Activated CD4-positive, alpha-beta T cell treated with anti-CD3 and anti-CD28 coated beads, Interleukin-2, amount 10 ng/mL, durations not matched to agents 7 days and 5 days (primary cell): ENCODE data around the gene TRIM72. TPM values are rescaled to one million over a fixed set of nuclear protein-coding genes. Genes with fewer than 3 reads are reported as not detected.
"Not testable (repeated sequence)": the region's sequence is repeated elsewhere in the genome, so short reads cannot be mapped to it uniquely, and the experiment has no call there.

Experiments
- CTCF ChIA-PET: fragments of 350-600 bp; sonication (Branson Sonifier 250); formaldehyde crosslinking; loops from one replicate; lab custom pipeline; 2021; ENCODE audit warnings: antibody characterized with exemption; lab: Charles Lee
- POLR2A ChIA-PET: fragments of 350-600 bp; sonication (Branson Sonifier 250); formaldehyde crosslinking; loops from one replicate; lab custom pipeline; 2021; ENCODE audit warnings: antibody characterized with exemption; lab: Charles Lee
- DNase-seq: peaks from one replicate; pipeline ENCODE4 v3.0.0-alpha.2; 2020
- H3K27ac Mint-ChIP-seq: one replicate; pipeline ENCODE4 v1.8.0; 2021; ENCODE audit warnings: mild to moderate bottlenecking, moderate library complexity, mixed read lengths
- H3K27me3 Mint-ChIP-seq: one replicate; pipeline ENCODE4 v1.8.0; 2021; ENCODE audit warnings: mixed read lengths
- H3K36me3 Mint-ChIP-seq: one replicate; pipeline ENCODE4 v1.8.0; 2021; ENCODE audit warnings: low read depth, mixed read lengths
- H3K4me1 Mint-ChIP-seq: one replicate; pipeline ENCODE4 v1.8.0; 2021; ENCODE audit warnings: mixed read lengths
- H3K4me3 Mint-ChIP-seq: one replicate; pipeline ENCODE4 v1.8.0; 2021; ENCODE audit warnings: mild to moderate bottlenecking, moderate library complexity, mixed read lengths
- H3K9me3 Mint-ChIP-seq: one replicate; pipeline ENCODE4 v1.8.0; 2021; ENCODE audit warnings: mixed read lengths
- total RNA-seq, 2 experiments: library from RNA; stranded (reverse); gene quantifications; one replicate each; pipeline ENCODE4 v1.2.3, GENCODE V29; 2021

Gene TRIM72
- total RNA-seq, 2 experiments from 2014 or later: not detected

DNA sequence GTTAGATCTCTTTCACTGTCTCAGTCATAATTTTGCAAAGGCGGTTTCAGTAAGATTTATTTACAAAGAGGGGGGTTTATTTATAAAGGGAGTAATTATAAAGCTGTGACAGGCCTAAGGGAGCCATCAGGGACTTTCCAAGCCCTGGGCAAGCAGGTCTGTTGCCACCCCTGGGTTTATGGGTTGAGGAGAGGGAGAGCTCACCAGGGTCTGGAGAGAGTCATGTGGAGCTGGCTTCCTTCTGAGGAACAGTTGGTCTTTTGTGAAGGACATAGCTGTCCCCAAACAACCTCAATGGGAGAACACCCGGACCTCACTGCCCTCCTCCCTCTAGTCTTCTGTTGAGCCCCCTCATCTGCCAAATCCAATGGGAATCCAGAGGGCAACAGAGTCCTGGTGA, 55.6 kb downstream of the TRIM72 start:
- H3K27me3 Mint-ChIP-seq: no peaks in the 10 kb centered on the region
- DNase-seq: no peak
- ChIA-PET POLR2A (no interaction called here), CTCF (interaction anchor here (0.6 to 2.4 kb wide), 2 partner anchors 14 to 103 kb away, joined by 3 to 7 read pairs; no protein-coding TSS in a partner anchor)
- H3K4me3 Mint-ChIP-seq: no peak overlapping the region
- peaks cover 25% of the 10 kb centered on the region for H3K4me1 Mint-ChIP-seq
- peaks cover 18% of the 10 kb centered on the region for H3K36me3 Mint-ChIP-seq
- H3K9me3 Mint-ChIP-seq: no peaks in the 10 kb centered on the region
- H3K27ac Mint-ChIP-seq: no peak overlapping the region

DNA sequence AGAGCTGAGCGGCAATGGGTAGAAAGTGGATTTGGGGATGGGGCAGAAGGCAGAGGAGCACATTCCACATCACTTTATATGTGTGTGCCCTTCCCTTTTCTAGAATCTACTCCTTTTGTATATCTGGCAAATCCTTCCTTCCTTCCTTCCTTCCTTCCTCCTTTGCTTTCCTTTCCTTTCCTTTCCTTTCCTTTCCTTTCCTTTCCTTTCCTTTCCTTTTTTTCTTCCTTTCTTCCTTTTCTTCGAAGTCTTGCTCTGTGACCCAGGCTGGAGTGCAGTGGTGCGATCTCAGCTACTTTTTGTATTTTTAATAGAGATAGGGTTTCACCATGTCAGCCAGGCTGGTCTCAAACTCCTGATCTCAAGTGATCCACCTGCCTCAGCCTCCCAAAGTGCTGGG, 56.1 kb downstream of the TRIM72 start:
- H3K9me3 Mint-ChIP-seq, H3K27ac Mint-ChIP-seq, DNase-seq, H3K4me3 Mint-ChIP-seq, H3K27me3 Mint-ChIP-seq, POLR2A ChIA-PET: not testable (repeated sequence)
- Mint-ChIP-seq H3K36me3 (peaks cover 18% of the 10 kb centered on the region), H3K4me1 (peaks cover 25% of the 10 kb centered on the region)
- CTCF ChIA-PET: interaction anchor here (0.6 to 2.4 kb wide), 4 partner anchors 15 to 104 kb away, joined by 3 to 7 read pairs (median 3); no protein-coding TSS in a partner anchor

DNA sequence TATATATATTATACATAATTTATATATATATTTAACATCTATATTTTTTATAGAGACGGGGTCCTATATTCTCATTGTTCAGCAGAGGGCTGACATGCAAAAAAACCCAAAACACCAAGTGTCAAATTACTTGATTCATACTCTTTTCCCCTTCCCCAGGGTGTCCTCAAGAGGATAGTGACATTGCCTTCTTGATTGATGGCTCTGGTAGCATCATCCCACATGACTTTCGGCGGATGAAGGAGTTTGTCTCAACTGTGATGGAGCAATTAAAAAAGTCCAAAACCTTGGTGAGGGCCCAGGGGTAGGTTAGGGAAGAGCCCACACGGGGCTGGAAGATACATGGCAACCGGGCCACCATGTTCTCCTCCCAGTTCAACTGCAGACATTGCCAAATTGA, 56.9 kb downstream of the TRIM72 start:
- Mint-ChIP-seq H3K4me1 (peaks cover 17% of the 10 kb centered on the region), H3K9me3 (no peaks in the 10 kb centered on the region), H3K36me3 (peaks cover 17% of the 10 kb centered on the region), H3K4me3 (no peak overlapping the region), H3K27ac (no peak overlapping the region), H3K27me3 (no peaks in the 10 kb centered on the region)
- DNase-seq: no peak
- ChIA-PET CTCF (no interaction called here), POLR2A (no interaction called here)

DNA sequence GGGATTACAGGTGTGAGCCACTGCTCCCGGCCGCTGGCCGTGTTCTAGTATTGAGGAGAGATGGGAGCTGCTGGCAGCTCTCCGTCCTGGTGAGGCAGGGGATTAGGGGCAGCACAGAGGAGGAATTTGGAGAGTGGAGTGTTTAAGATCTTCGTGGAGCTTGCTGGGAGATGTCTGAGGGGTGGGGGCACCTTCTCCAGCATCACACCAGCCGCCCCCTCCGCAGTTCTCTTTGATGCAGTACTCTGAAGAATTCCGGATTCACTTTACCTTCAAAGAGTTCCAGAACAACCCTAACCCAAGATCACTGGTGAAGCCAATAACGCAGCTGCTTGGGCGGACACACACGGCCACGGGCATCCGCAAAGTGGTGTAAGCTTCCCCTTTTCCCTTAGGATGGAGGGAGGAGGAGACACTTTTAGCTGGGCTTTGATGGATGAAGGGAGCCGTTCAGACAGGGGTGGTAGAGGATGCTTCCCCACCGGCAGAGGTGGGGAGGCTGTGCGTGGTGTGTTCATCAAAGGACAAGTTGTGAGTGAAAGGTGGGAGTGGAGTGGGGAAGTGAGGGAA, 57.8 kb downstream of the TRIM72 start:
- no peak overlapping the region for H3K4me3 Mint-ChIP-seq
- DNase-seq: no peak
- H3K27me3 Mint-ChIP-seq: no peaks in the 10 kb centered on the region
- ChIA-PET CTCF (no interaction called here), POLR2A (no interaction called here)
- H3K27ac Mint-ChIP-seq: no peak overlapping the region
- no peaks in the 10 kb centered on the region for H3K9me3 Mint-ChIP-seq
- H3K4me1 Mint-ChIP-seq: peaks cover 15% of the 10 kb centered on the region
- H3K36me3 Mint-ChIP-seq: peaks cover 20% of the 10 kb centered on the region

DNA sequence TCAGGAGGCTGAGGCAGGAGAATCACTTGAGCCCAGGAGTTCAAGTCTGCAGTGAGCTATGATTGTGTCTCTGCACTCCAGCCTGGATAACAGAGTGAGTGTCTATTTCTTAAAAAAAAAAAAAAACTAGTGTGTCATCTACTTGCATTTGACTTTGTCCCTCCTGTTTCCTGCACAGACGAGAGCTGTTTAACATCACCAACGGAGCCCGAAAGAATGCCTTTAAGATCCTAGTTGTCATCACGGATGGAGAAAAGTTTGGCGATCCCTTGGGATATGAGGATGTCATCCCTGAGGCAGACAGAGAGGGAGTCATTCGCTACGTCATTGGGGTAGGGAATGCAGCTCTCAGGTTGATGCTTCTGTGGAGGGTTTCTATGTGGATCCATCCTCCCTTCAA, 59.3 kb downstream of the TRIM72 start:
- ChIA-PET POLR2A (no interaction called here), CTCF (interaction anchor here (0.8 to 0.9 kb wide), 2 partner anchors 20 to 46 kb away, joined by 3 read pairs; no protein-coding TSS in a partner anchor)
- no peak overlapping the region for H3K4me3 Mint-ChIP-seq
- peaks cover 5% of the 10 kb centered on the region for H3K4me1 Mint-ChIP-seq
- no peak overlapping the region for H3K27ac Mint-ChIP-seq
- peaks cover 16% of the 10 kb centered on the region for H3K36me3 Mint-ChIP-seq
- no peaks in the 10 kb centered on the region for H3K9me3 Mint-ChIP-seq
- no peak for DNase-seq
- H3K27me3 Mint-ChIP-seq: no peaks in the 10 kb centered on the region

DNA sequence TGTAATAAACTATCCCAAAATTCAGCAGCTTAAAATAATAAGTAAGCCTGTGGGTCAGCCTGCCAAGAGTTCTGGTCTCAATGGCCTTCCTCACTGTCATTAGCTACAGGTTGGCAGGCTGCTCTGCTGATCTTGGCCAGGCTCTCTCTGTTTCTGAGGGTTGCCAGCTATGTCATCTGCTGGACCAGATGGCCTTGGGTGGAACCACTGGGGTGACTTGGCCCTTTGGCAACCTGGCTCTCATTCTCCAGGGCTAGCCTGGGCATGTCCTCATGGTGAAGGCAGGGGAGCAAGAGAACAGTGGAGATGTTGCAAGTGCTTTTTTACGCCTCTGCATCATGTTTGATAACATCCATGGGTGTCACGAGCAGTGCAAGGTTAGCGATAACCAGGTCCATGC, 59.8 kb downstream of the TRIM72 start:
- peak overlapping the region; percentile 25 for H3K27ac Mint-ChIP-seq

DNA sequence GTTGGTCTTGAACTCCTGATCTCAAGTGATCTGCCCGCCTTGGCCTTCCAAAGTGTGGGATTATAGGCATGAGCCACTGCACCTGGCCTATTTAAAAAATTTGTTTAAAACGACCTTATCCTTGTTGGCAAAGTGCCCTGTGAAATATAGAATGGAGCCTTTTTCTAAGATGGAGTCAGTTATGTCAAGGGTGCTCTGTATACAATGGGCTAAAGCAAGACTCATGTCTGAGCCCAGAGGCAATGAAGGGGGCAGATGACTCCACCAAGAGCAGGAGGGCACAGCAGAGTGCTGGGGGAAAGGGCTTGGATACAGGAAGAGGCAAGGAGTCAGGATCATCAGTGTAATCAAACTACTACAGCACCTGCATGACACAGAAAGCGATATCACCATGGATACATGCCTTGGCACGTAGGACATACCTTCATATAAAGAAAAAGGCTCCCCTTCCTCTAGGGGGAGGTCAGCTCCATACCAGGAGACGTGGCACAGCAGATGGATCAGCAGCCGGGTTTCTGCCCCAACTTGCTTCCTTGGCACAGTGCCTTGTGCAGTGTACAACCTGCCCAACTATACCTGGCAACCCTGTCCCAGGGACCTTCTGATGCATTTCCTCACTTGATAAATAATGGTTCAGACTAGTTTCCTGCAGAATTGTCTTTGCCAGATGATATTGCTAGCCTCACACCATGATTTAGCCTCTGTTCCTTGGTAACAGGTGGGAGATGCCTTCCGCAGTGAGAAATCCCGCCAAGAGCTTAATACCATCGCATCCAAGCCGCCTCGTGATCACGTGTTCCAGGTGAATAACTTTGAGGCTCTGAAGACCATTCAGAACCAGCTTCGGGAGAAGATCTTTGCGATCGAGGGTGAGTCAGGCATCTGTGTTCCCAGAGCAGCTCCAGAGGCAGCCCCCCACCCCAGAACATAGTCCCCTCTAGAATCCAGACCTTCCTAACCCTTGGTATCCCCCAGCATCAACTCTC, 61.2 kb downstream of the TRIM72 start:
- Mint-ChIP-seq H3K9me3 (peaks cover 2% of the 10 kb centered on the region), H3K27me3 (peaks cover 2% of the 10 kb centered on the region), H3K36me3 (peaks cover 27% of the 10 kb centered on the region), H3K4me3 (no peak overlapping the region), H3K4me1 (peaks cover 3% of the 10 kb centered on the region), H3K27ac (no peak overlapping the region)
- DNase-seq: no peak
- ChIA-PET CTCF (interaction anchor here (1.7 kb wide), 1 partner anchor 133 kb away, joined by 3 read pairs; no protein-coding TSS in a partner anchor), POLR2A (interaction anchor here (0.7 kb wide), 1 partner anchor 427 kb away, joined by 4 read pairs; no protein-coding TSS in a partner anchor)

More for the DNA sequence above, 59.8 kb downstream of the TRIM72 start:
- Mint-ChIP-seq H3K9me3 (no peaks in the 10 kb centered on the region), H3K4me3 (no peak overlapping the region), H3K36me3 (peaks cover 19% of the 10 kb centered on the region), H3K27me3 (no peaks in the 10 kb centered on the region), H3K4me1 (peaks cover 3% of the 10 kb centered on the region)
- ChIA-PET CTCF (interaction anchor here (0.8 to 0.9 kb wide), 2 partner anchors 20 to 46 kb away, joined by 3 read pairs; no protein-coding TSS in a partner anchor), POLR2A (no interaction called here)
- no peak for DNase-seq

DNA sequence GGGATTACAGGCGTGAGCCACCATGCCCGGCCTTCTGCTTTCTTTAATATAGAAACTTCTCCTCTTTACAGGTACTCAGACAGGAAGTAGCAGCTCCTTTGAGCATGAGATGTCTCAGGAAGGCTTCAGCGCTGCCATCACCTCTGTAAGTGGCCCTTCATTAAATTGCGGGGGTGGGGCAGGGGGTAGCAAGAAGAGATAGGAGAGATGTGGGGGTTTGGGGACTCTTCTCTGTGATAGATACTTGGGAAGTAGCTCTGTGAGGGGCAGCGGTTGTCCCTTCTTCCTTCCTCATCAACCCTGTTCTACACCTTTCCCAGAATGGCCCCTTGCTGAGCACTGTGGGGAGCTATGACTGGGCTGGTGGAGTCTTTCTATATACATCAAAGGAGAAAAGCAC, 62.7 kb downstream of the TRIM72 start:
- Mint-ChIP-seq H3K4me1 (peaks cover 3% of the 10 kb centered on the region), H3K27ac (no peak overlapping the region), H3K4me3 (no peak overlapping the region), H3K27me3 (peaks cover 3% of the 10 kb centered on the region), H3K36me3 (peaks cover 35% of the 10 kb centered on the region), H3K9me3 (peaks cover 2% of the 10 kb centered on the region)
- ChIA-PET CTCF (interaction anchor here (0.6 to 1.2 kb wide), 3 partner anchors 8 to 61 kb away, joined by 3 to 5 read pairs (median 3); no protein-coding TSS in a partner anchor), POLR2A (no interaction called here)
- no peak for DNase-seq

DNA sequence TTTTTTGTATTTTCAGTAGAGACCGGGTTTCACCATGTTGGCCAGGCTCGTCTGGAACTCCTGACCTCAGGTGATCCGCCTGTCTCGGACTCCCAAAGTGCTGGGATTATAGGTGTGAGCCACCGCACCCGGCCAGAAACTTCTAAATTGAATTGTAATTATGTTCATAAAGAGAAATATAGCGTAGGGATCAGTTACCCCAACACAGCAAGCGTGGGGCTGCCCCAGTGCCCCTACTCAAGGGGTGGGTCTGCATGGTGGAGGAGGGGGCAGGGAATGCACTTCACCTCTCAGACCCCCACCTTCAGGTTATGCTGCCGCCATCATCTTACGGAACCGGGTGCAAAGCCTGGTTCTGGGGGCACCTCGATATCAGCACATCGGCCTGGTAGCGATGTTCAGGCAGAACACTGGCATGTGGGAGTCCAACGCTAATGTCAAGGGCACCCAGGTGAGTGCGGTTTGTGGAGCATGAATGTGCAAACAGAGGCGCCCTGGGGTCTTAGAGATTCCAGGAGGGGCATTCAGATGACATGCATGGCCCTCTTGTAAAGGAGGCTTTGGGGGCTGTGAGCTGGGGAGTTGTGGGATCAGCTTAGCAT, 63.8 kb downstream of the TRIM72 start:
- Mint-ChIP-seq H3K9me3 (peaks cover 2% of the 10 kb centered on the region), H3K27me3 (peaks cover 3% of the 10 kb centered on the region), H3K4me3 (no peak overlapping the region), H3K4me1 (peaks cover 3% of the 10 kb centered on the region), H3K27ac (no peak overlapping the region), H3K36me3 (peaks cover 37% of the 10 kb centered on the region)
- no peak for DNase-seq
- ChIA-PET CTCF (no interaction called here), POLR2A (no interaction called here)

DNA sequence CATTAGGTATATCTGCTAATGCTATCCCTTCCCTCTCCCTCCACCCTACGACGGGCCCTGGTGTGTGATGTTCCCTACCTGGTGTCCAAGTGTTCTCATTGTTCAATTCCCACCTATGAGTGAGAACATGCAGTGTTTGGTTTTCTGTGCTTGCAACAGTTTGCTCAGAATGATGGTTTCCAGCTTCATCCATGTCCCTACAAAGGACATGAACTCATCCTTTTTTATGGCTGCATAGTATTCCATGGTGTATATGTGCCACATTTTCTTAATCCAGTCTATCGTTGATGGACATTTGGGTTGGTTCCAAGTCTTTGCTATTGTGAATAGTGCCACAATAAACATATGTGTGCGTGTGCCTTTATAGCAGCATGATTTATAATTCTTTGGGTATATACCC, 64.9 kb downstream of the TRIM72 start:
- DNase-seq, H3K4me3 Mint-ChIP-seq, H3K9me3 Mint-ChIP-seq, H3K27ac Mint-ChIP-seq, POLR2A ChIA-PET, H3K4me1 Mint-ChIP-seq, H3K27me3 Mint-ChIP-seq, CTCF ChIA-PET: not testable (repeated sequence)
- peaks cover 39% of the 10 kb centered on the region for H3K36me3 Mint-ChIP-seq
